NCI-H146 treated with DMSO at 0.1 percent for 48 hours (cell line): Measurements from ENCODE around the gene STAT5A.
A peak's percentile ranks its signal among the peaks of the same experiment; 100 is the strongest.
"Not testable (repeated sequence)": the region's sequence is repeated elsewhere in the genome, so short reads cannot be mapped to it uniquely, and the experiment has no call there.

Experiments used
- DNase-seq: peaks from one replicate; lab custom pipeline; 2025; ENCODE audit not compliant: unreplicated experiment; lab: John Stamatoyannopoulos, UW

Gene STAT5A

GRCh38 chr17:42287977-42288802 is at the start of gene STAT5A:
STAT5A (plus strand) TSS chr17:42288498; CDS start chr17:42289412, 914 bp downstream.
- peak; percentile 21 for DNase-seq

- not testable (repeated sequence) for DNase-seq
These were observed 48.7 kb upstream of the STAT5A start for GRCh38 chr17:42239576-42239975.

DNA sequence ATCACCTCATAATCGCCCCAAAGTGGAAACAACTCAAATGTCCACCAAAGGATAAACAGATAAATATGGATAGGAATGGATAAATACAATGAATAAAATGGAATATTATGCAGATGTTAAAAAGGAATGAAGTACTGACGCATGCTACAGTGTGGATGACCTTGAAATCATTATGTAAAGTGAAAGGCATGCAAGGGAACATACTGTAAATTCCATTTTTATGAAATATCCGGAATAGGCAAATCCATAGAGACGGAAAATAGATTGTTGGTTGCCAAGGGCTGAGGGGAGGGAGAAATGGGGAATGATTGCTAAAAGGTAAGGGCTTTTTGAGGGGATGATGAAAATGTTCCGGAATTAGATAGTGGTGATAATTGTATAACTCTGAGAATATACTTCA is 48.1 kb upstream of the STAT5A start:
- DNase-seq, result no peak

DNA sequence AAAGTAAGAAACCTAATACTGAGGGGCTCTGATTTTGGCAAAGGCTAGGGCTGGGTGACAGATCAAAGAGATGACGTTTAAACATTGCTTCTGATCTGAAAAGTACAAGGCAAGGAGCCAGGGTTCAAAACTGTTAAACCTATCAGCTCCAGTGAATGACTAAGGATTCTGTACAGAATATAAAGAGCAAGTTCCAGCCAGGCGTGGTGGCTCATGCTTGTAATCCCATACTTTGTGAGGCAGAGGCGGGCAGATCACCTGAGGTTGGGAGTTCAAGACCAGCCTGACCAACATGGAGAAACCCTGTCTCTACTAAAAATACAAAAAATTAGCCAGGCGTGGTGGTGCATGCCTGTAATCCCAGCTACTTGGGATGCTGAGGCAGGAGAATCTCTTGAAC is 47.4 kb upstream of the STAT5A start:
- not testable (repeated sequence) for DNase-seq

GRCh38 chr17:42241871-42242270 is 46.4 kb upstream of the STAT5A start:
- DNase-seq, result no peak

DNA sequence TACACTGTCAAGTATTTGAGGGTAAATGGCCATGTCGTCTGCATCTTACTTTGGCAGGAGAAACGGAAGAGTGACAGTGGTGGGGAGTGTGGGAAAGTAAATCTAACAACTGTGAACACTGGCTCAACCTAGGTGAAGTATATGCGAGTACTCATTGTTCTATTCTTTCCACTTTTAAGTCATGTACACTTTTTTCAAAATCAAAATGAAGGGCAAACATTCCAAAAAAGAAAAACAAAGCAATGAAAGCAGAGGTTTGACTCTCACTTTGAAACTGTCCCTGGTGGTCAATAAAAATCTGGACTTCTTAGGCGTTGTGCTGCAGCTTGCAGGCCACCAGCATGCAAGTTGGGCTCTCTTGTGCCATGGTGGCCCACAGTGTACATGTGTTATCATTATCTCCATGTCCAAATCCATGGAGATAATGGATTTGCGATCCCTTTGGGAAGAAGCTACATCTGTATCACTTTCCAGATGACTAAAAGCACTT is 44.8 kb upstream of the STAT5A start:
- no peak for DNase-seq

DNA sequence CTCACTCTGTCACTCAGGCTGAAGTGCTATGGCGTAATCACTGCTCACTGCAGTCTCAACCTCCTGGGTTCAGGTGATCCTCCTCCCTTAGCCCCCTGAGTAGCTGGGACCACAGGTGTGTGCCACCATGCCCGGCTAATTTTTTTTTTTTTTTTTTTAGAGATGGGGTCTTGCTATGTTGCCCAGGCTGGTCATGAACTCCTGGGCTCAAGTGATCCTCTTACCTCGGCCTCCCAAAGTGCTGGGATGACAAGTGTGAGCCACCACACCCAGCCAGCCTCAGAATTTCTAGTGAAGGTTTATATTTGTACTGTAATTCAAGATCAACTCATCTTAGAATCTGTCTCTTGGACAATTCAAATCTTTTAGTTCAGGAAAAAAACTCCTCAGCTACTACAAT is 44.2 kb upstream of the STAT5A start:
- DNase-seq, result not testable (repeated sequence)

- not testable (repeated sequence) for DNase-seq
These were observed 43.1 kb upstream of the STAT5A start for GRCh38 chr17:42245183-42245582.

DNA sequence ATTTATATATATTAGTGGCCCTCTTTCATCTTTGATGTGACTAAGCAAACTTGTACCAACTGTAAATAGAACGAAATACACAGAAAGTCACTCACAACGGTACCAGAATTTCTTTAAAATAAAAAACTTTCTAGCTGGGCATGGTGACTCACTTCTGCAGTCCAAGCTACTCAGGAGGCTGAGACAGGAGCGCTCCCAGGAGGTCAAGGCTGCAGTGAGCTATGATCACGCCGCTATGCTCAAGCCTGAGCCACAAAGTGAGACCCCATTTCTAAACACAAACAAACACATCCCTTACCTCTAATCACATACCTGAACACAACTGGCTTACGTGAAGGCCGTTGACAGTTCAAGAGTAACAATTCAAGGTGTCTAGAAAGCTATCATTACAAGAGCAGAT is 41.8 kb upstream of the STAT5A start:
- no peak for DNase-seq

GRCh38 chr17:42247734-42248133 is 40.6 kb upstream of the STAT5A start:
- no peak for DNase-seq

DNA sequence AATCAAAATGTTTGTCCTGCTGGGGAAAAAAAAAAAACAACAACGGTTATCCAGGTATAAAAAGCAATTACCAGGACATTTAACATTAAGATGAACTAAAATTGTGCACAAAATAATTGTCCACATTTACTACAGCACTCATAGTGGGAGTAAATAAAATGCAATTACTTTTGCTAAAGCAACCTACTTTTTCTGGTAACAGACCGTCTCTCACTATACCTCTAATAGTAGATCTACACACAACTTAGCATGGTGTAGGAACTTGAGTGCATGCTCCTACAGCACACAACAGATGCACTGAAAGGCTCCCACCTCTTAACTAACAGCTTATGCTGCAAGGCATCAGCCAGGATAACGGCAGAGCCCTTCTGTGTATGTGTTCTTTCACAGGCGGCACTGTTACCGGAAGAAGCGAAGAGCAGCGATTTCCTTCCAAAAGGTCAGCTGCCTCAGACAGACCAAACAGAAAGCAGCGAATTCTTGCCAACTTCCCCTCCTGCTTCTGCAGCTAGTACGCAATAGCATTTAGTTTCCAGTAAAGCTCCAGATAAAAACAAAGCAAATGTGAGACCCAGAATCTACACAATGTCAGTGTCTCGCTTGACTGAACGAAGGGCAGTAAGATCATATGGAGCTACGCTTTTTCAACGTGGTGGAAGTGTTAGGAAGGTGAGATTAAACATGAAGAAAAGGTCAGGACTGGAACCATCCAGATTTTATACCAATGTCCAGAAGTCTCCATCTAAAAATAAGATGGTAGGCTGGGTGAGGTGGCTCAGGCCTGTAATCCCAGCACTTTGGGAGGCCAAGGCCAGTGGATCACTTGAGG is 39.7 kb upstream of the STAT5A start:
- no peak for DNase-seq

GRCh38 chr17:42249681-42250446 is 38.4 kb upstream of the STAT5A start:
- no peak for DNase-seq

GRCh38 chr17:42251115-42251514 is 37.2 kb upstream of the STAT5A start:
- DNase-seq, result no peak

GRCh38 chr17:42252597-42253550 is 35.4 kb upstream of the STAT5A start:
- no peak for DNase-seq

DNA sequence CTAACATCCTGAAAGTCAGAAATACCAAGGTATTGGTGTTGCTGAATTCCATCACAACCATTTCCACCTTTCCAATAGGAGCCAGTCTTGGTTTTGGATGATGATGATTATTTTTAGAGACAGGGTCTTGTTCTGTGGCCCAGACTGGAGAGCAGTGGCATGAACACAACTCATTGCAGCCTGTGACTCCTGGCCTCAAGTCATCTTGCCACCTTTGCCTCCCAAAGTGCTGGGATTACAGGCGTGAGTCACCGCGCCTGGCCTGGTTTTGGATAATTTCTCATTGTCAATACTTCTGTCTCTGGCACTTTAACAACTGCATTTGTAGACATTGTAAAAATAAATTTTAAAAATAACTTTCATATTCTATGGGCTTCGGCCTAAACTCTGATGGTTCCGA is 34.7 kb upstream of the STAT5A start:
- DNase-seq, result no peak

DNA sequence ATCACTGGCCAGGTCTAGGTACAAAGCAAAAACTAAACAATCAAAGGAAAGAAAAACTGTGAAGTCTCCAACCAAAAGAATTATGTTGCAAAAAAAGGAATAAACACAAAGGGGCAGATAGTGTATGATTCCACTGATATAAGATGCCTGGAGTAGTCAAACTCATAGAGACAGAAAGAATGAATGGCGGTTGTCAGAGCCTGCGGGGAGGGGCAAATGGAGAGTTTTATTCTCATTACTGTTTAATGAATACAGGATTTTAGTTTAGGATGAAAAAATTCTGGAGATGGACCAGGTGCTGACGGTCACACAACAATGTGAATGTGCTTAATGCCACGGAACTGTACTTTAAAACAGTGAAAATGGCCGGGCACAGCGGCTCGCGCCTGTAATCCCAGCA is 32.9 kb upstream of the STAT5A start:
- DNase-seq, result no peak

- no peak for DNase-seq
These were observed 28.0 kb upstream of the STAT5A start for GRCh38 chr17:42260318-42260717.

- not testable (repeated sequence) for DNase-seq
These were observed 23.9 kb upstream of the STAT5A start for GRCh38 chr17:42264366-42264765.

- DNase-seq, result no peak
These were observed 21.8 kb upstream of the STAT5A start for GRCh38 chr17:42266462-42266861.
